ENCODE measurements around the gene PRKCI.
"Not testable (repeated sequence)": the region's sequence is repeated elsewhere in the genome, so short reads cannot be mapped to it uniquely, and the experiment has no call there.

PRKCI gene

GRCh38 chr3:170342273-170342672 is 120.0 kb downstream of the PRKCI start:
- not testable (repeated sequence) for H3K4me3 Mint-ChIP-seq; DNase-seq (ENCODE audit: low spot score in 2 of 2); H3K27ac Mint-ChIP-seq (ENCODE audit: low read depth); ATAC-seq (replicated peaks; ENCODE audit: extremely low read depth, poor library complexity, severe bottlenecking); H3K27me3 Mint-ChIP-seq; H3K36me3 Mint-ChIP-seq (ENCODE audit: insufficient read depth); H3K4me1 Mint-ChIP-seq; H3K9me3 Mint-ChIP-seq

- H3K36me3 Mint-ChIP-seq (ENCODE audit: insufficient read depth); H3K4me1 Mint-ChIP-seq; H3K27ac Mint-ChIP-seq (ENCODE audit: low read depth); H3K4me3 Mint-ChIP-seq; H3K27me3 Mint-ChIP-seq; ATAC-seq (replicated peaks; ENCODE audit: extremely low read depth, poor library complexity, severe bottlenecking); DNase-seq (ENCODE audit: low spot score in 2 of 2); H3K9me3 Mint-ChIP-seq: not testable (repeated sequence)
These were observed 121.6 kb downstream of the PRKCI start for GRCh38 chr3:170343859-170344258.

DNA sequence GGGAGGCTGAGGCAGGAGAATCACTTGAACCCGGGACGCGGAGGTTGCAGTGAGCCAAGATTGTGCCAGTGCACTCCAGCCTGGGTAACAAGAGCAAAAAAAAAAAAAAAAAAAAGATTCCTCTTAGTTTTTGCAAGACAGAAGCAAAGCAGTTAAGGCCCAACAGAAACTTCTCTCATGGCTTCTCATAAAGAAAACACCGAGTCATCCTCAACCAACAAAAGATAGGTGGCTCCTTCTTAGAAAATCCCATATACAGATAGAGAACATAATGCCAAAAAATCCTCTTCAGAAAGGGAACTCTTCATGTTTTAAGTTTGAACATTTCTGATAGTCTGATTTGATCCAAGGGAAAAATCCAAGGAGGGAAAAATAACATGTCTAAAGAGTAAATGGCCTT is 122.7 kb downstream of the PRKCI start:
- peaks cover 3% of the 10 kb centered on the region for H3K36me3 Mint-ChIP-seq (ENCODE audit: insufficient read depth)
- no peaks in the 10 kb centered on the region for H3K9me3 Mint-ChIP-seq
- ATAC-seq (replicated peaks; ENCODE audit: extremely low read depth, poor library complexity, severe bottlenecking) (no peak), DNase-seq (ENCODE audit: low spot score in 2 of 2) (no peak)
- no peaks in the 10 kb centered on the region for H3K4me1 Mint-ChIP-seq
- H3K4me3 Mint-ChIP-seq: no peak overlapping the region
- no peaks in the 10 kb centered on the region for H3K27me3 Mint-ChIP-seq
- H3K27ac Mint-ChIP-seq (ENCODE audit: low read depth): no peak overlapping the region

- DNase-seq (ENCODE audit: low spot score in 2 of 2) (no peak), ATAC-seq (replicated peaks; ENCODE audit: extremely low read depth, poor library complexity, severe bottlenecking) (no peak)
- Mint-ChIP-seq H3K36me3 (ENCODE audit: insufficient read depth) (peaks cover 3% of the 10 kb centered on the region), H3K27ac (ENCODE audit: low read depth) (peak overlapping the region; percentile 60), H3K4me1 (no peaks in the 10 kb centered on the region), H3K27me3 (no peaks in the 10 kb centered on the region), H3K4me3 (no peak overlapping the region), H3K9me3 (no peaks in the 10 kb centered on the region)
These were observed 124.5 kb downstream of the PRKCI start for GRCh38 chr3:170346481-170347392.

GRCh38 chr3:170350515-170351413 is 128.5 kb downstream of the PRKCI start:
- Mint-ChIP-seq H3K27me3 (no peaks in the 10 kb centered on the region), H3K4me3 (no peak overlapping the region), H3K27ac (ENCODE audit: low read depth) (no peak overlapping the region), H3K9me3 (no peaks in the 10 kb centered on the region), H3K36me3 (ENCODE audit: insufficient read depth) (peaks cover 3% of the 10 kb centered on the region), H3K4me1 (peaks cover 2% of the 10 kb centered on the region)
- ATAC-seq (replicated peaks; ENCODE audit: extremely low read depth, poor library complexity, severe bottlenecking) (no peak), DNase-seq (ENCODE audit: low spot score in 2 of 2) (no peak)

DNA sequence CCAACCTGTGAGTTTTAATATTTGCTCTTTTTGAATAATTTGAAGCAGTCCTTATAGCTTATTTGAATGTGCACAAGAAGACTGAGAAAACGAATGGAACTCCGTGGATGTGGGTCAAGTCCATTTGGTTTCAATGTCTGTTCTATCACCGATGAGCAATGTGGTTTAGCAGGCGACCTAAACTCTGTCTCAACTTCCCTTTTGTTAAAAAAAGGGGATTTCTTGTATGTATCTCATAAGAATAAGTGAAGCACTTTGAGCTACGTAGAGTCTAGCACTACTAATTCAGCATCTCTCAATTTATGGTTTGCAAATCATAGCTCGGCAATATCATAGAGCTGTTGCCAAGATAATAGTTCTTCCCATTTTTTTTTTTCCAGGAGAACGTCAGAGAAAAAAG is 130.7 kb downstream of the PRKCI start:
- H3K27me3 Mint-ChIP-seq: no peaks in the 10 kb centered on the region
- H3K27ac Mint-ChIP-seq (ENCODE audit: low read depth): no peak overlapping the region
- DNase-seq (ENCODE audit: low spot score in 2 of 2) (no peak), ATAC-seq (replicated peaks; ENCODE audit: extremely low read depth, poor library complexity, severe bottlenecking) (no peak)
- H3K4me1 Mint-ChIP-seq: peaks cover 17% of the 10 kb centered on the region
- H3K4me3 Mint-ChIP-seq: no peak overlapping the region
- H3K36me3 Mint-ChIP-seq (ENCODE audit: insufficient read depth): peaks cover 15% of the 10 kb centered on the region
- no peaks in the 10 kb centered on the region for H3K9me3 Mint-ChIP-seq

DNA sequence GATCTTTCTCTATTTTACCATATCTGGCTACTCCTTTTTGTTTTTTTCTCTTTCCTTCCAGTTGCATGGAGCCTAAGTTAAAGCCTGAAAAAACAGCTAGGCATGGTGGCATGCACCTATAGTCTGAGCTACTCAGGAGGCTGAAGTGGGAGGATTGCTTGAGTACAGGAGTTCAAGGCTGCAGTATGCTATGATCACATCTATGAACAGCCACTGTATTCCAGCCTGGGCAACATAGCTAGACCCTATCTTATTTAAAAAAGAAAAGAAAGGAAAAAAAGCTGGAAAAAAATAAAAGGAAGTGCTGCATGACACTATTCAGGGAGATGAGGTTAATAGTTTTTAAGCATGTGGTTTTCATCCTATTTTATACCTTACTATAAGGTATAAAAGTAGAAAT is 131.3 kb downstream of the PRKCI start:
- Mint-ChIP-seq H3K9me3 (no peaks in the 10 kb centered on the region), H3K4me1 (peaks cover 22% of the 10 kb centered on the region), H3K4me3 (no peak overlapping the region), H3K27me3 (no peaks in the 10 kb centered on the region), H3K36me3 (ENCODE audit: insufficient read depth) (peaks cover 20% of the 10 kb centered on the region), H3K27ac (ENCODE audit: low read depth) (no peak overlapping the region)
- ATAC-seq (replicated peaks; ENCODE audit: extremely low read depth, poor library complexity, severe bottlenecking) (no peak), DNase-seq (ENCODE audit: low spot score in 2 of 2) (no peak)

DNA sequence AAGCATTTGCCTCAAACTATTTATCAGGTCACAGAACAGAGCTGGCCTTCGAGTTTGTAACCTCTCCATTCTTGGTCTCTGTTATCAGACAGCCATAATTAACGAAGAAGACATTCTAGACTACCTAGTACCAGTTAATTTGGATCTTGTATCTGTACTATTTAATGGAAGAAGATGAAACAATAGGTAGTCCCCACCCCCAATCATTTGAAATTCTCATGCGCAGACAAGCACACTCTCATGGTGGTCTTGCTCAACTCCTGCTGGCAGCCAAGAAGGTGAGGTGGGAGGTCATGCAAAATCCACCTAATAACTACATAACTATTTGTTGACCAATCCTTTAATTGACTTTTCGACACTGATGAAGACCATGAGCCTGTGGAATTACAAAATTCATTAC is 132.5 kb downstream of the PRKCI start:
- Mint-ChIP-seq H3K4me1 (peaks cover 26% of the 10 kb centered on the region), H3K27me3 (no peaks in the 10 kb centered on the region), H3K36me3 (ENCODE audit: insufficient read depth) (peaks cover 28% of the 10 kb centered on the region), H3K27ac (ENCODE audit: low read depth) (peak overlapping the region; percentile 13), H3K9me3 (no peaks in the 10 kb centered on the region), H3K4me3 (no peak overlapping the region)
- no peak for ATAC-seq (replicated peaks; ENCODE audit: extremely low read depth, poor library complexity, severe bottlenecking)
- DNase-seq (ENCODE audit: low spot score in 2 of 2): no peak

All from central memory CD8-positive, alpha-beta T cell (primary cell).